Measurements from ENCODE around the gene NAXE. TPM values are rescaled to one million over a fixed set of nuclear protein-coding genes. Genes with fewer than 3 reads are reported as not detected.
"Not testable (repeated sequence)": the region's sequence is repeated elsewhere in the genome, so short reads cannot be mapped to it uniquely, and the experiment has no call there.

The NAXE gene
- polyA plus RNA-seq (ENCODE audit: insufficient read length in 4 of 4) = 10 to 100 TPM; 53.7 to 75.2 (median 74.5) TPM

DNA sequence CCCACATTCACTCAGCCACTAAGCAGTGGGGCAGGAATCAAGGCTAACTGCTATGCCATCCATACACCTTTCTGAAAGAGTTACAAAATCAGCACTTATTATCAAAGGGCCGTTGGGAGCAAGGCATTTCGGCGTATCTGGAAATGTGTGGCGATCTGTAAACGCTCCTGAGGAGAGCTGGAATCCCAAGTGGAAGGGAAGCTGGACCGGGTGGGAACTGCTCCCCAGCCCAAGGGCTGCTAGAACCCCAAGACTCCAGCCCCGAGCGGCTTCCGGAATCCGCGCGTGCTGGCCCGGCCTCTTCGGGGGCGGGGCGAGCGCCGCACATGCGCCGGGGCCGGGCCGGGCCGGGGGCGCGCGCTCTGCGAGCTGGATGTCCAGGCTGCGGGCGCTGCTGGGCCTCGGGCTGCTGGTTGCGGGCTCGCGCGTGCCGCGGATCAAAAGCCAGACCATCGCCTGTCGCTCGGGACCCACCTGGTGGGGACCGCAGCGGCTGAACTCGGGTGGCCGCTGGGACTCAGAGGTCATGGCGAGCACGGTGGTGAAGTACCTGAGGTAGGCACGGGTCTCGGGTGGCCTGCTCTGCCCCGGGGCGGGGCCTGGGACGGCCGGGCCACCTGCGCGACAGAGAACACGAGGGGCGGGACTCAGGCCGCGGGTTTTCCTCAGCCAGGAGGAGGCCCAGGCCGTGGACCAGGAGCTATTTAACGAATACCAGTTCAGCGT lies at the start of gene NAXE:
TSS of gene NAXE (plus strand) at position 345 of the 726 bp plus-strand sequence. CDS start at position 374, 29 bp downstream.
- DNase-seq (ENCODE audit: low read depth in 4 of 4, low spot score in 3 of 4) = peak in 1 of 4 donors; percentile 44

DNA sequence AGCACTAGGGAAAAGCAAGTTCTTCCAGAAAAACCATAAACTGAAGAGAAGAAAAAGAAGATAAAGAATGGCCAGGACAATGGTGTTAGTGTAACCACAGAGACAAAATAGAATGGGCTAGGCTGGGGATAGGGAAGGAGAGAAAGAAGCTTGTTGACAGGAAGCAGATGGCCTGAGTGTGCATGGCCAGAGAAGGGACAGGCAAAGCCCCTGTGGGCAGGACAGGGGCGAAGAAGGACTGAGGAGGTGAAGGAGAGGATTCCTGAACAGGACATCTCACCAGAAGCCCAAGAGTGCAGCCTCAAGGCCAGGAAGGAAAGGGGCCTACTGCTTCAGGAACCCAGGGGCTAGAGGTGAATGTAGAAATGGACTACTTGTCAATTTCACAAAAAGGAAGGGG lies 48.5 kb upstream of the NAXE start:
- no peak for DNase-seq (ENCODE audit: low read depth in 4 of 4, low spot score in 3 of 4)

DNA sequence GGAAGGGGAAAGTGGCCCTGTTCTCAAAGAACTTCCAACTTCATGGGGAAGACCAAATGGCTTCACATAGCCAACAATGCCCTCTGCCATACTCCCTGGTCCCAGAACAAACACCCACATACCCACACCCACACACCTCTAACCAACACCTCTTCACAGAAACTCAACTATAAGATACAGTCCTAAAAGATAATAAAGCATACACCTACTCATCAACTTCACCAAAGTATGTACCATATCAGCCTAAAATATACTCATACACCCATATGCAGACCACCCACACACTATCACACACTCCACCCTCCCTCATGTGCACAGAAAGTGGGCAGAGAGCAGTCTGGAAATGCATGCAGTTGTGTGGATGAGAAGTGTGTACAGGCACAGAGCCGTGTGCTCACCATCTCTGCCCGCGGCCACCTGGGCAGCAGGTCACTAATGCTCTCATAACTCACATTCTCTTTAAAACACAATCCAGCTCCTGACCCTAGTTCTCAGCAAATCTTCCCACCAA lies 46.9 kb upstream of the NAXE start:
- no peak for DNase-seq (ENCODE audit: low read depth in 4 of 4, low spot score in 3 of 4)

DNA sequence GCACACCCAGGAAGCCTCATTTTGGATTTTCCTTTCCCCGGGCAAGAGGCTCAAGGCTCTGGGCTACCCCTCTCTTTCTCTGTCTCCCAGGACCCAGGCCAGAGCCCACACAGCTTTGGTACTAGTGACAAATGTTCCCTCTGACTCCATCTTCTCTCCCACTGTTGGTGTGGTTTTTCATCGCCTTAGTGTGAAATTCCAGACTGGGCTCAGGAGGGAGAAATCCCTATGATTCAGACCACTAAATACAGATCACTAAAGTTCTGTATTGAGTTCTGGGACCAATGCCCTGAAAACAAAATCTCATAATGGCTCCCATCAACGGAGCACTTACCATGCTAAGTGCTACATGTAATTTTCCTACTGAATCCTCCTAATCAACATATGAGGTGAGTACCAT lies 45.3 kb upstream of the NAXE start:
- no peak for DNase-seq (ENCODE audit: low read depth in 4 of 4, low spot score in 3 of 4)

DNA sequence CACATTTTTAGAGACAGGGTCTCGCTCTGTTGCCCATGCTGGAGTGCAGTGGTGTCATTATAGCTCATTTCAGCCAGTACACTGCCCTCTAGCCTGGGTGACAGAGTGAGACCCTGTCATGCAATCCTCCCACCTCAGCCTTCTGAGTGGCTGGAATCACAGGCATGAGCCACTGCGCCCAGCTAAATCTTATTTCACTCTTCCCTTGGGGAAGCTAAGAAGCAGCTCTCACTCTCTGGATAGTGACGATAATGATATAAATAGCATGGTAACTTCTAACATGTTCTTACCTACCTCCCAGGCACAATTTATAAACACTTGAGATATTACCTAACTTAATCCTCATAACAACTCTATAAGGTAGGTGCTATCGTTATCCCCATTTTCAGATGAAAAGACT lies 44.1 kb upstream of the NAXE start:
- no peak for DNase-seq (ENCODE audit: low read depth in 4 of 4, low spot score in 3 of 4)

DNA sequence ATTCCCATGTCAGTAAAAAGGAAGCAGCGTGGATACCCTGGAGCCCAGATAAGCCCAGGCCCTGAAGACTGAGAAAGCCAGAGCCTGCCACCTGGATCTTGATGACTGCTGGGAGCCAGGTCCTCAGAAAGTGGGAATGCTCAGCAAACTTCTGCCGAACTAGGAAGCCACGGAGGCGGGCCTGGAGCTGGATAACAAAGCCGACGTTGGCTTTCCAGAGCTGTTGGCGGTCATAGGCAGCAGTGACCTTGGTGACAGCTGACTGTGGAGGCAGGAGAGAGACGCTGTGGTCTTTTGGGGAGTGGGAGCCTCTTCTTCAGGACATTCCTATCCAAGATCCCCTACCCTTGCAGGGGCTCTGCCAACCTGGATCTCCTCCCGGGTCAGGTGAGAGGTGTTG lies 43.6 kb upstream of the NAXE start:
- no peak for DNase-seq (ENCODE audit: low read depth in 4 of 4, low spot score in 3 of 4)

DNA sequence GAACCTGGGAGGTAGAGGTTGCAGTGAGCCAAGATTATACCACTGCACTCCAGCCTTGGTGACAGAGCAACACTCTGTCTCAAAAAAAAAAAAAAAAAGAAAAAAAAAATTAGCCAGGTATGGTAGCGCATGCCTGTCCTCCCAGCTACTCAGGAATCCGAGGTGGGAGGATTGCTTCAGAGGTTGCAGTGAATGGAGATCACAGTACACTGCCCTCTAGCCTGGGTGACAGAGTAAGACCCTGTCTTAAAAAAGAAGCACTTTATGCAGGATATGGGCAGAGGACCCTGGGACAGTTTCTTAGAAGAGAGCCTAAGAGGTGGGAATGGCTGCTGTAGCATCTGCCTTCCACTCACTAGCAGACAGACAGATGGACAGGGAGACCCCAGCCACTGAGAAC lies 42.2 kb upstream of the NAXE start:
- no peak for DNase-seq (ENCODE audit: low read depth in 4 of 4, low spot score in 3 of 4)

DNA sequence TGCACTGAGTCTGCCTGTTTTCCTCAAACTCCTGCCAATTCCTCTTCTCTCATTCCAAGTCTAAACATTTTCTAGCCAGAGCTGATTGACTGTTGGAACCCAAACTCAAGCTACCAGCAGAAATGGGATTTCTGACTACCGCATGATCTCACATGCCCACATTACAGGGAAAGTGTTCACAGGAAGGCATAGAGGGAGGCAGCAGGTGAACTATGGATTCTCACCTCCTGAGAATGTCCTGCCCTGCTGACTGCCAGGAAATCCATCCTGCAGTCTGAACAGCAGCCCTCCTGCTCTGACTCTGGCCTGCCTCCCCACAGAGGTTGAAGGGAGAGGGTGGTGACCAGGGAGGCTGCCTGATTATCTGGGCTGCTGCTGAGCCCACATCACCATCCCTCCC lies 41.7 kb upstream of the NAXE start:
- DNase-seq (ENCODE audit: low read depth in 4 of 4, low spot score in 3 of 4) = no peak

DNA sequence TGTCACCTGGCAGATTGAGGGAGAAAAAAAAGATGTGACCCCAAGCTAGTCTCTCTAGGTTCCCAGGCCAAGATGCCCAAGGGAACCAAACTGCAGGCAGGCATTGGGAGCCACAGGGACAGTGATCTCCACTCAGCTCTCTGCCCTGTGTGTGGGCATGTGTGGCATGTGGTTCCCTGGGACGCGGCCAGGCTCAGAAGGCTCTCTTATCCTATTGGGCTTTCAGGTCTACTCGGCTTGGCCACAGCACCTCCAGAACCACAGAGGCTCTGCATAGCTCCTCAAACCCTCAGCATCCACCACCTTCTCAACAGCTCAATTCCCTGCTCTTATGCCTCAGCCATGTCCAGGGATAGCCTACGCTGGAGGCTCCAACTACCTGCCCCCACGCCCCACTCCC lies 41.2 kb upstream of the NAXE start:
- no peak for DNase-seq (ENCODE audit: low read depth in 4 of 4, low spot score in 3 of 4)

DNA sequence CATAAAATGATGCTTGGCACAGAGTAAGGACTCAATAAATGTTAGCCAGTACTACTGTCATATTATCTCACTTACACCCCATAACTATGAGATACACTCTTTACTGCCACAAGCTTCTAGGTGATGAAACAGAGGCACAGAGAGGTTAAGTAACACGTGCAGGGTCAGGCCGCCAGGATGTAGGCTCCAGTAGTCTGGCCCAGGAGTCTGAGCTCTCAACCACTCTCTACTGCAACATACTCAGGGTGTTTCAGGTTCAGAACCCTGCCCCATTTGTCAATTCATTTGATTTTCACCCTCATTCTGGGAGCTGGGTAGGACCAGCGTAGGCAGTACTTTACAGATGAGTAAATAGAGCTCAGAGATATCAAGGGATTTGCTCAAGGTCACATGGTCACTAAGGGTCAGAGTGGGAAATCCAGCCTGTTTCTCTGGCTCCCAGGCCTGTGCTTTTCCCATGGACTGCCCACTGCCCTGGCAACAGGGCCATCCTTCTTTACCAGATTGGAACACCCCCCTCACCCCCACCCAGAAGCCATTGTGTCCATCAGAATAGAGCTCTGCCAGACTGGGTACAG lies 40.4 kb upstream of the NAXE start:
- DNase-seq (ENCODE audit: low read depth in 4 of 4, low spot score in 3 of 4) = no peak

DNA sequence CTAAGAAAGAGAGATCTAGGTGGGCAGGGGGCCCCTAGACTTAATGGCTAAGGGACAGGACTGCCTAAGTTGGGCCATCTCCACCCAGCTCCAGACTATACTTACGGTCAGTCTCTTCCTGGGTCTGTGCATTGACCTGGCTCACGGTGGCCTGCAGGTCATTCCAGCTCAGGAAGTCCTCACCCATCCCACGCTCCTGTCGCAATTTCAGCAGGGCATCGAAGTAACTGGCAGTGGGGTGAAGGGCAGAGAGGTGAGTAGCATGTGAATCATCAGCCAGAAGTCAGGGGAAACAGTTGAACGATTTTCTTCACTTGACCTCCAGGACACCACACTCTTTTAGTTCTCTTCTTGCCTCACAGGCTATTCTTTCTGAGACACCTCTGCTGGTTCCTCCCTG lies 39.7 kb upstream of the NAXE start:
- no peak for DNase-seq (ENCODE audit: low read depth in 4 of 4, low spot score in 3 of 4)

DNA sequence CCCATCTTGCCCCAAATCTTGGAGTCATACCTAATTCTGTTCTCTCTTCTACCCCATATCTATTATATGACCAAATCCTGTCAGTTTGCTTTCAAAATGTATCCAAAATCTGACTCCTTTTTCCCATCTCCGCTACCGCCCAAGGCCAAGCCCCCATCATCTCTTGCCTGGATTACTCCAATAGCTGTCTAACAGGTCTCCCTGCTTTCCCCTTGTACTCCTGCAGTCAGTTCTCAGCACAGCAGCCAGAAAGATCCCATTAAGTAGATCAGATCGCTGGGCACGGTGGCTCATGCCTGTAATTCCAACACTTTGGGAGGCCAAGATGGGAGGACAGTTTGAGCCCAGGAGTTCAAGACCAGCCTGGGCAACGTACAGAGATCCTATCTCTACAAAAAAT lies 39.1 kb upstream of the NAXE start:
- DNase-seq (ENCODE audit: low read depth in 4 of 4, low spot score in 3 of 4) = no peak

DNA sequence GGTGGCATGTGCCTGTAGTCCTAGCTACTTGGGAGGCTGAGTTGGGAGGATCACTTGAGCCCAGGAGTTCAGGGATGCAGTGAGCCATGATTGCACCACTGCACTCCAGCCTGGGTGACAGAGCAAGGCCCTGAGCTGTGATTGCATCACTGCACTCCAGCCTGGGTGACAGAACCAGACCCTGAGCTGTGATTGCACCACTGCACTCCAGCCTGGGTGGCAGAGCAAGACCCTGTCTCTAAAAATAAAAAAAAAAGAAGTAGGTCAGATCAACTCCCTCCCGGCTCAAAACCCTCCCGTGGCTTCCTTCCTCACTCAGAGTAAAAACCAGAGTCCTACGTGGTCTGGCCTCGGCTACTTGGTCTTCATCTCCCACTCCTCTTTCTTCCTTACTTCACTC lies 38.6 kb upstream of the NAXE start:
- DNase-seq (ENCODE audit: low read depth in 4 of 4, low spot score in 3 of 4) = not testable (repeated sequence)

DNA sequence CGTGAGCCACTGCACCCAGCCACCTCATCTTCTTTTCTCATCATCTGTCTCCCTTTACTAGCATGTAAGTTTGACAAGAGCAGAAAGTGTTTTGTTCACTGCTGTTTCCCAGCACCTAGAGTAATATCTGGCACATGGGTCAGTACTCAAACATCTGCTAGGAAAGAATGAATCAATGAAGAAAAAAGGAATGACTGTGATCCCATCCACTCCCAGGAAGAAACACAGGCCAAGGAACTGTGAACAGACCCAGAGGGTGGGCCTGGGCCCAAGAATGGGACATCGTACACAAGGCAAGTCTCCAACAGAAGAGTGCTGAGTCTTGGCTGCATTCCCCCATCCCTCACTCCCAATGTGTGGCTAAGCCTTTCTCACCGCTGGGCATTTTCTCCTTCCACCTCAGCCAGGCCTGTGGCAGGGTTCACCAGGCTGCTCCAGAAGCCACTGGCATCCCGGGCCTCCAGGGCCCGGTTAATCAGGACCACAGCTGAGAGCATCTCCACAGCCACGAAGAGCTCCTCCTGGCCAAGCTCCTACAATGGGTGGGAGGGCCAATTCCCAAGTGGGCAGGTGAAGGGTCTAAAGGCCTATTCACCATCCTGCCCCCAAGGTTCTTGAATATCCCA lies 37.6 kb upstream of the NAXE start:
- DNase-seq (ENCODE audit: low read depth in 4 of 4, low spot score in 3 of 4) = no peak

DNA sequence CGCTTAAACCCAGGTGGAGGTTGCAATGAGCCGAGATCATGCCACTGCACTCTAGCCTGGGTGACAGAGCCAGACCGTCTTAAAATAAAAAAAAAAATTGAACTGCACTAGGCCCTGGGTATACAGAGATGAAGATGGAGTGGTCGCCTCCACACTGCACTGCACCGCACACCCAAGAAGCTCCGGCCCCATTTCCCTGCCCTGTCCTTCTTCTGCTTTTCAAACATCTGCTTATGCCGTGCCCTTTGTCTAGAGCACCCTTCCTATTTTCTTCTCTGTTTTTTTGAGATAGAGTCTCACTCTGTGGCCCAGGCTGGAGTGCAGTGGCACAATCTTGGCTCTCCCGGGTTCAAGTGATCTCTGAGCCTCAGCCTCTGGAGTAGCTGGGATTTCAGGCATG lies 36.6 kb upstream of the NAXE start:
- no peak for DNase-seq (ENCODE audit: low read depth in 4 of 4, low spot score in 3 of 4)

DNA sequence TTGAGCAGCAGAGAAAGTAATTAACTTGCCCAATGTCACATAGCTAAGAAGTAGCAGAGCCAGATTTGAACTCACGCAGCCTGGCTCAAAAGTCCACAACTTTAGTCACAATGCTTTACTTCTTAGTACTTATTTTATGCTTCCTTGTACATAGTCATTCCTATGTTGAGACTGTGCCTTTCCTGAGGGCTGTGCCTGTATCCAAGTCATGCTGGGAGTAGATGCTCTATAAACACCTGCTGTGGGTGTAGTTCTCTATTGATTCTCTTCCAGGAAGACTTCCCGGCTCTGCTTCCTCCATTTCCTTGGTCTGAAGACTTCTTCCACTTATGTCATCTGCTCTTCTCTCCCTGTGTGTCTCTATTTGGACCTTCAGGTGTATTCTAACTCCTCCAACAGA lies 35.9 kb upstream of the NAXE start:
- no peak for DNase-seq (ENCODE audit: low read depth in 4 of 4, low spot score in 3 of 4)

DNA sequence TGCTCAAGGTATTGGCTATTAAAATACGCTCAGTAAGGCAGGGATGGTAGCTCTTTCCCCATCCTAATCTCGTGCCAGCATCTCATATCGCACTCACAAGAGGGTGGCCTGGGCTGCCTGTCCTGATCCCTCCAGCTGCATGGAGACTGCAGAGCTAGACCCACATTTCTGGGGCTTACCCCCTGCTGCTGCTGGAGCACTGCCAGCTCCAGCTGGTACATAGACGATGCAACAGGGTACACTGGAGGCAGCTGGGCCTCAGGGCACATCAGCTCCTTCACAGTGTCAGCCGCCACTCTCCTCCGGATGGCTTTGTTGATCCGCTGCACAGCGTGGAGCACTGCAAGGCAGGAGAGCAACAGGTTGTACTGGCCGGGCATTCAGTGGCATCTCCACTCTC lies 35.2 kb upstream of the NAXE start:
- DNase-seq (ENCODE audit: low read depth in 4 of 4, low spot score in 3 of 4) = no peak

DNA sequence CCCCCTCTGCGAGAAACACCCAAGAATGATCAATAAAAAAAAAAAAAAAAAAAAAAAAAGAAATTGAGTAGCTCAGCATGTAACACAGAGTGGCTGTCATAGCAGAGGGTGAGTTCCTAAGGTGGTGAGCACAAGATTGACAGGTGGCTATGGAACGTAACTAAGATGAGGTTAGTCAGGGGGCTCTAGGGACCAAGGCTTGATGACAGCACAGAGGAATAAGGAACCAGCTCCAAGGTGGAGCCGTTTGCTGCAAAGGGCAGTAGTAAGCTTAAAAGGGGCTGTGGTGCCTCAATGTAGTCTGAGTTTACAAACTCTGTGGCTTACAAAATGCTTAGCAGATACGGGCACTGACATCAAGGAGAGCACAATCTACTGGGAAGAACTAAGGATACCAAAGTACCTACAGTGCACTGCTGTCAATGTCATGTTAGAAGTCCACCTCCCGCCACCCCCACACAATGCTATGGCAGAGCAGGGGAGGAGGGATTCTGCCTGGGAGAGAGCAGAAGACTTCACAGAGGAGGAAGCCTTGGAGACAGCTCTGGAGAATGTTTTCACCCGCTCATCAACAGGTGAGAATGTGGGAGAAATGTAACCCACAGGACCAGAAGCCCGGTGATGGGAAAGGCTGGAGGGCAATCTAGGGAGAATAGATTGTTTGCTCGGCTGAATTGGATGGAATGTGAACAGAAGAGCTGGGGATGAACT lies 32.3 kb upstream of the NAXE start:
- DNase-seq (ENCODE audit: low read depth in 4 of 4, low spot score in 3 of 4) = no peak

DNA sequence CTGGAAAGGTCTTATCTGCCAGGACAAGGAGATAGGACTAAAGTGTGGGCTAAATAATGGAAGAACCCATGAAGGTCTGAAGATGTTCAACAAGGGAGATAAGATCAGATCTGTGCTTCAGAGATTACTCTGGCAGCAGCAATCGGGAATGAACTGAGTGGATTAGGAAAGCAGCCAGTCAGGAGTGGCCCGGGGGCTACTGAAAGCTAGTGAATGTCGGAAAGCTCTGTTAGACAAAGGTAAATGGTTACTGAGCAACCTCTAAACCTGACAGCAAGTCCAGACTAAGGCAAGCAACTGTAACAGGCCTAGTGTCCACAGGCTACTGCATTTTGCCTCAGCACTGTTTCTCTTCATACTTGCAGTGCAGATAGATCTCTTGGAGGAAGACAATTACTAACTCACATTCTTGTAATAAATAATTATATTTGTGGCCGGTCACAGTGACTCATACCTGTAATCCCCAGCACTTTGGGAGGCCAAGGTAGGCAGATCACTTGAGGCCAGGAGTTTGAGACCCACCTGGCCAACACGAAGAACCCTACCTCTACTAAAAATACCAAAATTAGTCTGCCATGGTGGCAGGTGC lies 31.7 kb upstream of the NAXE start:
- DNase-seq (ENCODE audit: low read depth in 4 of 4, low spot score in 3 of 4) = no peak

DNA sequence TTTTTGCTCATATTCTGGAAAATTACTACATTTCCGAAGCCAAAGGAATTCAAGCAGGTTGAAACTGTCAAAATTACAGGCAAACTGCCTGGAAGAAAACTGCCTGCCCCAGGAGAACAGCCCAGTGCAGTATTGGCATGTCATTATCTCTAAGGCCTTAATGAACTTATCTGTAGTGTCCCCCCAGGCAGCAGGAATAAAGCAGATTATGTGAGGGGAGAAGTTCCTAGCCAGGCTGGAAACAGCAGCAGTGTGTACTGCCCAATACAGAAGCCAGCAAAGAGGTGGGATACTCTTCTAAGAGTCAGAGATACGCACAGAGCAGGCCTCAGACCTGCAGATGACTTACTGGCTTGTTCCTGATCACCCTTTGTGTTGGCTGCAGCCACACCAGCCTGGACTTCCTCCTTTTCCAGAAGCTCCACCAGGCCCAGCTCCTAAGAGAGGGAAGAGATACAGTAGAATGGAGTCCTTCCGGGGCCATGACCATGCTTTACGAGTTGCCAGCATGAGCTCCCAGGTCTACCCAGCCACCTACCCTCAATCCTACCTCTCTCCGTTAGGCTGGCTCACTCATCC lies 30.9 kb upstream of the NAXE start:
- DNase-seq (ENCODE audit: low read depth in 4 of 4, low spot score in 3 of 4) = no peak

DNA sequence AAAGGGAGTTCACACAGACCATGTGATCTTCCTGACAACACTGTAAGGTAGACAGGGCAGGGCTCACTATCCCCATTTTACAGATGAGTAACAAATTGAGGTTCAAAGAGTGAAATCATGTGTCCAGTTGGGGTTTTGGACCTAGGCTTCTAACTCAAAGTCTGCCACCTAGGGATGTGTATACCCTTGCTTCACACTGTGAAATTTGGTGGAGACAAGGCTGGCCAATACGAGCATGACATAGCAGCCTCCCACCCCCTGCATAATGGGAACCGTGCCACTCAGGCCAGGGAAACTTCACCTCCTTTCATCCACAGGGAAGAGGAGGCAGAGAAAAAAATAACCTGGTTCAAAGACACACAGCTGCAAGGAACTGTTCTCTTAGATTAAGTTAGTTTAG lies 26.1 kb upstream of the NAXE start:
- no peak for DNase-seq (ENCODE audit: low read depth in 4 of 4, low spot score in 3 of 4)
